SK-N-SH (cell line): ENCODE results near the gene TACC2. TPM values are rescaled to one million over a fixed set of nuclear protein-coding genes. Genes with fewer than 3 reads are reported as not detected.

Experiments
- CTCF ChIA-PET: fragments of 300-600, 350-600 bp; formaldehyde crosslinking; extraction: SDS; loops from one replicate; lab custom pipeline; 2021; lab: Yijun Ruan, JAX
- POLR2A ChIA-PET: fragments of 350-600 bp; sonication (Branson Sonifier 250); formaldehyde crosslinking; extraction: SDS; loops from one replicate; lab custom pipeline; 2020; ENCODE audit warnings: antibody characterized with exemption, inconsistent platforms; lab: Yijun Ruan, JAX
- DNase-seq: peaks from one replicate; pipeline ENCODE4 v3.0.0; 2012
- H2AFZ ChIP-seq: fragments of 200-600 bp; sonication (generic); 2 replicates; pipeline ENCODE4 v1.8.1; 2016; ENCODE audit warnings: antibody characterized with exemption, mild to moderate bottlenecking, low read depth
- H3F3A ChIP-seq: fragments of 200-600 bp; sonication (generic); replicated peaks from 2 replicates; pipeline ENCODE3; 2016; ENCODE audit warnings: antibody characterized with exemption, mild to moderate bottlenecking; ENCODE audit not compliant: insufficient read depth
- H3K27ac ChIP-seq, 2 experiments: fragments of 200-500 bp in 1 of 2; fragments of 200-600 bp in 1 of 2; sonication (Bioruptor generic) in 1 of 2; sonication (generic), shearing (Covaris generic) in 1 of 2; 2 replicates each; pipeline versions ENCODE4 v1.5.1 to v1.6.1; 2014 to 2016; ENCODE audit warnings: low read depth in 2 of 2, inconsistent platforms in 1 of 2, low read length in 1 of 2, mild to moderate bottlenecking in 1 of 2, mixed read lengths in 1 of 2
- H3K27me3 ChIP-seq: fragments of 200-600 bp; sonication (generic), shearing (Covaris generic); 2 replicates; pipeline ENCODE4 v1.6.1; 2016; ENCODE audit warnings: mixed run types; ENCODE audit not compliant: insufficient read depth
- H3K36me3 ChIP-seq, 2 experiments: fragments of 200-500 bp in 1 of 2; fragments of 200-600 bp in 1 of 2; sonication (Bioruptor generic) in 1 of 2; sonication (generic) in 1 of 2; replicated peaks in 1 of 2; 2 replicates each; pipeline versions ENCODE3 to v1.5.1; 2014 to 2016; ENCODE audit warnings: low read length in 1 of 2, mild to moderate bottlenecking in 1 of 2; ENCODE audit not compliant: insufficient read depth in 2 of 2, control insufficient read depth in 1 of 2
- H3K4me1 ChIP-seq, 2 experiments: fragments of 200-500 bp in 1 of 2; fragments of 200-600 bp in 1 of 2; sonication (Bioruptor generic) in 1 of 2; sonication (generic), shearing (Covaris generic) in 1 of 2; 2 replicates each; pipeline versions ENCODE4 v1.5.1 to v1.6.1; 2014 to 2016; ENCODE audit warnings: low read depth in 1 of 2, low read length in 1 of 2, mixed run types in 1 of 2; ENCODE audit not compliant: insufficient read depth in 2 of 2, control insufficient read depth in 1 of 2
- H3K4me2 ChIP-seq: fragments of 200-600 bp; sonication (generic), shearing (Covaris generic); 2 replicates; pipeline ENCODE4 v1.6.1; 2017; ENCODE audit warnings: mixed run types
- H3K4me3 ChIP-seq, 2 experiments: fragments of 200-500 bp in 1 of 2; fragments of 200-600 bp in 1 of 2; sonication (Bioruptor generic) in 1 of 2; sonication (generic), shearing (Covaris generic) in 1 of 2; 2 replicates each; pipeline versions ENCODE4 v1.5.1 to v1.8.1; 2014 to 2016; ENCODE audit warnings: low read depth in 2 of 2, inconsistent platforms in 1 of 2, low read length in 1 of 2, mild to moderate bottlenecking in 1 of 2, mixed read lengths in 1 of 2, moderate library complexity in 1 of 2
- H3K79me2 ChIP-seq: fragments of 200-600 bp; sonication (generic); 2 replicates; pipeline ENCODE4 v1.8.1; 2017; ENCODE audit warnings: mild to moderate bottlenecking; ENCODE audit not compliant: insufficient read depth
- H3K9ac ChIP-seq: fragments of 200-600 bp; sonication (generic); 2 replicates; pipeline ENCODE4 v1.6.1; 2017; ENCODE audit warnings: mixed run types
- H3K9me2 ChIP-seq: fragments of 200-600 bp; sonication (generic); 2 replicates; pipeline ENCODE4 v1.6.1; 2017; ENCODE audit warnings: mixed run types
- H3K9me3 ChIP-seq: fragments of 200-600 bp; sonication (generic); 2 replicates; pipeline ENCODE4 v1.6.1; 2017; ENCODE audit warnings: mixed run types, mild to moderate bottlenecking, moderate library complexity
- H4K20me1 ChIP-seq: fragments of 200-600 bp; sonication (generic); 2 replicates; pipeline ENCODE4 v1.6.1; 2017; ENCODE audit warnings: mild to moderate bottlenecking, mixed run types; ENCODE audit not compliant: insufficient read depth
- CHD2 ChIP-seq: fragments of 150-350 bp; IDR thresholded peaks from 2 replicates; pipeline ENCODE4 v1.6.1; 2018; ENCODE audit warnings: low read length; ENCODE audit not compliant: partially characterized antibody
- CTCF ChIP-seq: fragments of 200-600 bp; sonication (generic); IDR thresholded peaks from 2 replicates; pipeline ENCODE4 v1.6.1; 2017; ENCODE audit warnings: antibody characterized with exemption, mild to moderate bottlenecking, moderate library complexity
- ELF1 ChIP-seq: IDR thresholded peaks from 2 replicates; pipeline ENCODE4 v1.4.0; 2012
- FOXM1 ChIP-seq: IDR thresholded peaks from 2 replicates; pipeline ENCODE4 v1.4.0; 2012; ENCODE audit warnings: low read depth, mild to moderate bottlenecking
- GABPA ChIP-seq: IDR thresholded peaks from 2 replicates; pipeline ENCODE4 v1.4.0; 2012; ENCODE audit warnings: low read depth, mild to moderate bottlenecking
- JUND ChIP-seq: IDR thresholded peaks from 2 replicates; pipeline ENCODE4 v1.4.0; 2012
- MAX ChIP-seq: IDR thresholded peaks from 2 replicates; pipeline ENCODE4 v1.4.0; 2012; ENCODE audit warnings: low read depth
- MEF2A ChIP-seq: IDR thresholded peaks from 2 replicates; pipeline ENCODE4 v1.4.0; 2012; ENCODE audit warnings: low read depth, borderline replicate concordance
- PBX3 ChIP-seq: IDR thresholded peaks from 2 replicates; pipeline ENCODE4; 2012
- RCOR1 ChIP-seq: fragments of 150-350 bp; IDR thresholded peaks from 2 replicates; pipeline ENCODE4 v1.6.1; 2017; ENCODE audit warnings: antibody characterized with exemption, low read length
- REST ChIP-seq: IDR thresholded peaks from 2 replicates; pipeline ENCODE4 v1.6.1; 2012; ENCODE audit warnings: mild to moderate bottlenecking, low read depth, low read length, moderate library complexity
- RFX5 ChIP-seq: IDR thresholded peaks from 2 replicates; pipeline ENCODE4 v1.6.1; 2012; ENCODE audit warnings: mild to moderate bottlenecking, improper control_type of control experiment, low read length
- RXRA ChIP-seq: IDR thresholded peaks from 2 replicates; pipeline ENCODE4 v1.4.0; 2012; ENCODE audit warnings: low read depth, mild to moderate bottlenecking, borderline replicate concordance
- SMC3 ChIP-seq: IDR thresholded peaks from 2 replicates; pipeline ENCODE4 v1.6.1; 2012; ENCODE audit warnings: low read depth, low read length, improper control_type of control experiment
- TCF12 ChIP-seq: IDR thresholded peaks from 2 replicates; pipeline ENCODE4 v1.4.0; 2012
- USF2 ChIP-seq: fragments of 150-350 bp; IDR thresholded peaks from 2 replicates; pipeline ENCODE4 v1.6.1; 2017; ENCODE audit warnings: antibody characterized with exemption, low read length, low read depth, borderline replicate concordance
- ZBTB33 ChIP-seq: IDR thresholded peaks from 2 replicates; pipeline ENCODE4 v1.4.0; 2012; ENCODE audit warnings: low read depth, borderline replicate concordance
- WGBS: methylation state at CpG from one replicate; pipeline ENCODE4 v1.1.6; 2017; ENCODE audit warnings: low lambda C conversion rate; 5-methylcytosine and 5-hydroxymethylcytosine counted together
- polyA plus RNA-seq, 3 experiments: library from polyadenylated mRNA; depleted of rRNA; stranded (reverse); fragments of >200 nt; gene quantifications; 2 replicates each; pipeline ENCODE4 v1.2.3, GENCODE V29; 2012

The TACC2 gene
- polyA plus RNA-seq, 1 of the 3 experiments (the other 2 are of a cell fraction), result 8.8 TPM

- H3K9ac ChIP-seq, result no peak overlapping the region
- no peak for TF ChIP-seq USF2
- TF ChIP-seq FOXM1, result no peak
- no peak for TF ChIP-seq CTCF
- no peak for TF ChIP-seq MEF2A
- TF ChIP-seq PBX3, result no peak
- TF ChIP-seq SMC3, result no peak
- no peak for TF ChIP-seq MAX
- no peak for TF ChIP-seq GABPA
- TF ChIP-seq ELF1, result no peak
- no peak for TF ChIP-seq REST
- no peak for TF ChIP-seq RCOR1
- TF ChIP-seq JUND, result no peak
- no peak for TF ChIP-seq CHD2
- no peak for TF ChIP-seq RXRA
- no peak for TF ChIP-seq ZBTB33
- no peak for TF ChIP-seq RFX5
- TF ChIP-seq TCF12, result no peak
- CTCF ChIA-PET, result interaction anchor here (2.5 kb wide), 1 partner anchor 46 kb away, joined by 9 read pairs; no protein-coding TSS in a partner anchor
These were observed 233.0 kb downstream of the TACC2 start for GRCh38 chr10:122221958-122222357.

More at GRCh38 chr10:122221958-122222357, 233.0 kb downstream of the TACC2 start:
- H3F3A ChIP-seq, result no peaks in the 10 kb centered on the region
- no peaks in the 10 kb centered on the region for H4K20me1 ChIP-seq
- H3K4me1 ChIP-seq, result no peaks in the 10 kb centered on the region; a peak in 1 of 4 replicates
- WGBS, result 95% methylated on average over 4 of the region's 5 CpGs
- H3K36me3 ChIP-seq, result peaks cover 0 to 29% of the 10 kb centered on the region in 2 experiments
- no peak overlapping the region for H3K4me2 ChIP-seq
- DNase-seq, result no peak
- H2AFZ ChIP-seq, result no peak overlapping the region
- H3K9me3 ChIP-seq, result no peaks in the 10 kb centered on the region
- no peaks in the 10 kb centered on the region for H3K27me3 ChIP-seq
- H3K9me2 ChIP-seq, result no peaks in the 10 kb centered on the region
- H3K79me2 ChIP-seq, result no peaks in the 10 kb centered on the region
- POLR2A ChIA-PET, result no interaction called here
- no peak overlapping the region for H3K4me3 ChIP-seq
- H3K27ac ChIP-seq, result no peak overlapping the region
